Uterus (tissue), 2 donors: Measurements from ENCODE around the gene RUBCNL.

Experiments
- POLR2A ChIP-seq, 2 donors: fragments of 450-650 bp; IDR thresholded peaks; one replicate each; pipeline ENCODE4 v1.6.1; 2016; ENCODE audit warnings: antibody characterized with exemption in 2 of 2, mild to moderate bottlenecking in 1 of 2, moderate library complexity in 1 of 2
- TF ChIP-seq, protein P1 (sequence below), 4 experiments: fragments of 200-600 bp in 2 of 4; fragments of 450-650 bp in 2 of 4; sonication (generic) in 2 of 4; IDR thresholded peaks; one replicate each; pipeline ENCODE4 v1.5.1; 2016 to 2019; ENCODE audit warnings: antibody characterized with exemption in 4 of 4, mild to moderate bottlenecking in 2 of 4, moderate library complexity in 1 of 4

DNA sequence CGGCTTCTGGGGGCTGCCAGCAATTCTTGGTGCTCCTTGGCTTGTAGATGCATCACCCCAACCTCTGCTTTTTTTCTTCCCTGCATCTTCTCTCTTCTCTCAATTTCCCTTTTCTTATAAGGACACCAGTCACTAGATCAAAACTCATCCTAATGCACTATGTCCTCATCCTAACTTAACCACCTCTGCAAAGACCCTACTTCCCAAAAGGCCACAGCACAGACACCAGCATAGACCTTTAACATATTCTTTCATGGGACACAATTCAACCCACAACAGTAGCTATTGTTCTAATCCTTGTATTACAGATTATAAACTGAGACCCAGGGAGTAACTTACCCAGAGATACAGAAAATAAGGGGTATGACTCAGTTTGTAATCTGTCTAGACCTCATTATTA is 47.0 kb downstream of the RUBCNL start:
- TF ChIP-seq, protein P1, sequence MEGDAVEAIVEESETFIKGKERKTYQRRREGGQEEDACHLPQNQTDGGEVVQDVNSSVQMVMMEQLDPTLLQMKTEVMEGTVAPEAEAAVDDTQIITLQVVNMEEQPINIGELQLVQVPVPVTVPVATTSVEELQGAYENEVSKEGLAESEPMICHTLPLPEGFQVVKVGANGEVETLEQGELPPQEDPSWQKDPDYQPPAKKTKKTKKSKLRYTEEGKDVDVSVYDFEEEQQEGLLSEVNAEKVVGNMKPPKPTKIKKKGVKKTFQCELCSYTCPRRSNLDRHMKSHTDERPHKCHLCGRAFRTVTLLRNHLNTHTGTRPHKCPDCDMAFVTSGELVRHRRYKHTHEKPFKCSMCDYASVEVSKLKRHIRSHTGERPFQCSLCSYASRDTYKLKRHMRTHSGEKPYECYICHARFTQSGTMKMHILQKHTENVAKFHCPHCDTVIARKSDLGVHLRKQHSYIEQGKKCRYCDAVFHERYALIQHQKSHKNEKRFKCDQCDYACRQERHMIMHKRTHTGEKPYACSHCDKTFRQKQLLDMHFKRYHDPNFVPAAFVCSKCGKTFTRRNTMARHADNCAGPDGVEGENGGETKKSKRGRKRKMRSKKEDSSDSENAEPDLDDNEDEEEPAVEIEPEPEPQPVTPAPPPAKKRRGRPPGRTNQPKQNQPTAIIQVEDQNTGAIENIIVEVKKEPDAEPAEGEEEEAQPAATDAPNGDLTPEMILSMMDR (IDR thresholded peaks at IDR 0.05): no peak
- no peak for TF ChIP-seq POLR2A (IDR thresholded peaks at IDR 0.05)
